ENCODE data around the gene TUNAR. TPM values are rescaled to one million over a fixed set of nuclear protein-coding genes. Genes with fewer than 3 reads are reported as not detected.

The TUNAR gene
- not detected for total RNA-seq
- under 1 TPM in 1 of 3 donors, not detected in 2; 0.01 TPM for polyA plus RNA-seq
- long read RNA-seq, donor 1 = 0 reads
- long read RNA-seq, donor 2 = 0 reads

- intact Hi-C loops (cut with DNase I) = no loop called here
- no peaks in the 10 kb centered on the region for H3K9me3 ChIP-seq
- H3K4me1 ChIP-seq = no peaks in the 10 kb centered on the region
- peaks cover 4 to 51% (median 7%) of the 10 kb centered on the region in 3 donors for H3K27me3 ChIP-seq (ENCODE audit: insufficient read depth in 3 of 3, low read length in 2 of 3)
- DNase-seq (no peak), ATAC-seq (no peak)
- H3K36me3 ChIP-seq (ENCODE audit: insufficient read depth in 1 of 2, low read depth in 1 of 2) = no peaks in the 10 kb centered on the region
- no peak for TF ChIP-seq CTCF (IDR thresholded peaks at IDR 0.05)
- WGBS, 3 donors = 4 to 5% (median 4%) methylated on average over 41 to 70 of the region's 70 CpGs
- H3K4me3 ChIP-seq = peak within 1 kb of the TSS; percentile 34
- H3K27ac ChIP-seq = no peak within 1 kb of the TSS
These were observed at the start of gene TUNAR for GRCh38 chr14:95876761-95877538. TUNAR (plus strand) TSS chr14:95876832.

- ATAC-seq = no peak
- no peak for DNase-seq
- Histone ChIP-seq H3K27ac (no peak overlapping the region), H3K4me1 (no peaks in the 10 kb centered on the region), H3K4me3 (no peak overlapping the region), H3K36me3 (ENCODE audit: insufficient read depth in 1 of 2, low read depth in 1 of 2) (no peaks in the 10 kb centered on the region), H3K27me3 (ENCODE audit: insufficient read depth in 3 of 3, low read length in 2 of 3) (no peaks in the 10 kb centered on the region), H3K9me3 (no peaks in the 10 kb centered on the region)
- no peak for TF ChIP-seq CTCF (IDR thresholded peaks at IDR 0.05)
- intact Hi-C loops (cut with DNase I) = no loop called here
- 70 to 87% (median 80%) methylated on average over 3 of the region's 3 CpGs for WGBS, 3 donors
These were observed 47.9 kb upstream of the TUNAR start for GRCh38 chr14:95828649-95829265.

GRCh38 chr14:95829321-95829720 lies 47.3 kb upstream of the TUNAR start:
- no peak for ATAC-seq

GRCh38 chr14:95830386-95830785 lies 46.2 kb upstream of the TUNAR start:
- Histone ChIP-seq H3K9me3 (no peaks in the 10 kb centered on the region), H3K4me1 (no peaks in the 10 kb centered on the region), H3K27ac (no peak overlapping the region), H3K36me3 (ENCODE audit: insufficient read depth in 1 of 2, low read depth in 1 of 2) (no peaks in the 10 kb centered on the region), H3K27me3 (ENCODE audit: insufficient read depth in 3 of 3, low read length in 2 of 3) (no peaks in the 10 kb centered on the region), H3K4me3 (no peak overlapping the region)
- TF ChIP-seq CTCF (IDR thresholded peaks at IDR 0.05) = no peak
- no peak for DNase-seq
- ATAC-seq = no peak
- WGBS, 3 donors = 19 to 36% (median 24%) methylated on average over 3 of the region's 3 CpGs
- intact Hi-C loops (cut with DNase I) = no loop called here

More at GRCh38 chr14:95829321-95829720, 47.3 kb upstream of the TUNAR start:
- 75 to 82% (median 82%) methylated on average over 3 of the region's 3 CpGs for WGBS, 3 donors
- DNase-seq = no peak
- Histone ChIP-seq H3K36me3 (ENCODE audit: insufficient read depth in 1 of 2, low read depth in 1 of 2) (no peaks in the 10 kb centered on the region), H3K27me3 (ENCODE audit: insufficient read depth in 3 of 3, low read length in 2 of 3) (no peaks in the 10 kb centered on the region), H3K4me1 (no peaks in the 10 kb centered on the region), H3K9me3 (no peaks in the 10 kb centered on the region), H3K27ac (no peak overlapping the region), H3K4me3 (no peak overlapping the region)
- no peak for TF ChIP-seq CTCF (IDR thresholded peaks at IDR 0.05)
- intact Hi-C loops (cut with DNase I) = no loop called here

Measured in psoas muscle (tissue), 8 donors.